Measurements from ENCODE around the gene CX3CR1.
A peak's percentile ranks its signal among the peaks of the same experiment; 100 is the strongest.
"Not testable (repeated sequence)": the region's sequence is repeated elsewhere in the genome, so short reads cannot be mapped to it uniquely, and the experiment has no call there.

Gene CX3CR1

GRCh38 chr3:39279745-39280517, at the start of gene CX3CR1:
TSS of gene CX3CR1 (minus strand) at chr3:39280036. CDS start at chr3:39266509, 13,527 bp downstream.
- no peak for DNase-seq

GRCh38 chr3:39329493-39329892, 49.7 kb upstream of the CX3CR1 start, which contains the start of gene CCR8:
TSS of gene CCR8 (plus strand) at chr3:39329709. CDS start at chr3:39332332, 2,623 bp downstream.
- peak; percentile 27 for DNase-seq

GRCh38 chr3:39327746-39328349, 48.0 kb upstream of the CX3CR1 start:
- peak; percentile 60 for DNase-seq

GRCh38 chr3:39327053-39327745, 47.4 kb upstream of the CX3CR1 start:
- DNase-seq = no peak

- no peak for DNase-seq
Observed at GRCh38 chr3:39325236-39325635, 45.4 kb upstream of the CX3CR1 start.

- no peak for DNase-seq
Observed at GRCh38 chr3:39323494-39323893, 43.7 kb upstream of the CX3CR1 start.

- no peak for DNase-seq
Observed at GRCh38 chr3:39322936-39323335, 43.1 kb upstream of the CX3CR1 start.

- DNase-seq = not testable (repeated sequence)
Observed at GRCh38 chr3:39322209-39322715, 42.4 kb upstream of the CX3CR1 start.

GRCh38 chr3:39321574-39321983, 41.7 kb upstream of the CX3CR1 start:
- not testable (repeated sequence) for DNase-seq

GRCh38 chr3:39319249-39319648, 39.4 kb upstream of the CX3CR1 start:
- DNase-seq = no peak

GRCh38 chr3:39318301-39318700, 38.5 kb upstream of the CX3CR1 start:
- no peak for DNase-seq

- no peak for DNase-seq
Observed at GRCh38 chr3:39317571-39318169, 37.8 kb upstream of the CX3CR1 start.

- DNase-seq = no peak
Observed at GRCh38 chr3:39315420-39315819, 35.6 kb upstream of the CX3CR1 start.

- no peak for DNase-seq
Observed at GRCh38 chr3:39313289-39313688, 33.5 kb upstream of the CX3CR1 start.

- no peak for DNase-seq
Observed at GRCh38 chr3:39302178-39302577, 22.3 kb upstream of the CX3CR1 start.

- DNase-seq = no peak
Observed at GRCh38 chr3:39299279-39299678, 19.4 kb upstream of the CX3CR1 start.

- DNase-seq = no peak
Observed at GRCh38 chr3:39296197-39297077, 16.6 kb upstream of the CX3CR1 start.

GRCh38 chr3:39295184-39295775, 15.4 kb upstream of the CX3CR1 start:
- no peak for DNase-seq

- DNase-seq = peak; percentile 19
Observed at GRCh38 chr3:39294446-39295183, 14.8 kb upstream of the CX3CR1 start.

- no peak for DNase-seq
Observed at GRCh38 chr3:39292961-39293360, 13.1 kb upstream of the CX3CR1 start.

- DNase-seq = peak; percentile 79
Observed at GRCh38 chr3:39291903-39292329, 12.1 kb upstream of the CX3CR1 start.
